ENCODE data around the gene STRIP2.

GRCh38 chr7:129394101-129394500 lies 40.1 kb upstream of the STRIP2 start:
- TF ChIP-seq POLR2A (IDR thresholded peaks at IDR 0.05) (no peak), CTCF (IDR thresholded peaks at IDR 0.05) (no peak)

All from vagina (tissue), 2 donors.